HEK293 (cell line): ENCODE results near the gene KIF22.

ENCODE experiments used
- GLI2 ChIP-seq: fragments of 450-650 bp; formaldehyde crosslinking; IDR thresholded peaks from 2 replicates; pipeline ENCODE4; 2017; ENCODE audit warnings: missing biosample characterization, missing genetic modification characterization, low read depth, borderline replicate concordance
- HOXD13 ChIP-seq: sonication (generic); formaldehyde crosslinking; IDR thresholded peaks from 2 replicates; pipeline ENCODE4 v1.8.0; 2022; ENCODE audit warnings: missing genetic modification reagents, borderline replicate concordance
- MEIS1 ChIP-seq: sonication (generic); formaldehyde crosslinking; IDR thresholded peaks from 2 replicates; pipeline ENCODE4 v1.8.1; 2022; ENCODE audit warnings: missing genetic modification reagents, mild to moderate bottlenecking, borderline replicate concordance
- PRDM1 ChIP-seq: fragments of 450-650 bp; formaldehyde crosslinking; IDR thresholded peaks from 2 replicates; pipeline ENCODE4; 2016; ENCODE audit warnings: missing biosample characterization, missing genetic modification characterization
- SALL2 ChIP-seq: fragments of 450-650 bp; formaldehyde crosslinking; IDR thresholded peaks from 2 replicates; pipeline ENCODE4 v1.5.0; 2017; ENCODE audit warnings: missing biosample characterization, mild to moderate bottlenecking, missing genetic modification characterization, borderline replicate concordance
- SCRT1 ChIP-seq: fragments of 450-650 bp; formaldehyde crosslinking; IDR thresholded peaks from 2 replicates; pipeline ENCODE4 v1.5.1; 2016; ENCODE audit warnings: missing biosample characterization, missing genetic modification characterization, borderline replicate concordance
- ZBTB17 ChIP-seq: fragments of 450-650 bp; formaldehyde crosslinking; IDR thresholded peaks from 2 replicates; pipeline ENCODE4 v1.5.1; 2016; ENCODE audit warnings: missing biosample characterization, missing genetic modification characterization
- ZBTB21 ChIP-seq: fragments of 450-650 bp; formaldehyde crosslinking; IDR thresholded peaks from 2 replicates; pipeline ENCODE4 v1.5.1; 2017; ENCODE audit warnings: missing biosample characterization, missing genetic modification characterization
- ZBTB26 ChIP-seq: fragments of 450-650 bp; formaldehyde crosslinking; optimal IDR thresholded peaks from 2 replicates; pipeline ENCODE3; 2016; ENCODE audit warnings: missing biosample characterization, mild to moderate bottlenecking, missing genetic modification characterization
- ZNF121 ChIP-seq: fragments of 450-650 bp; formaldehyde crosslinking; IDR thresholded peaks from 2 replicates; pipeline ENCODE4 v1.5.1; 2016; ENCODE audit warnings: missing biosample characterization, missing genetic modification characterization
- ZNF16 ChIP-seq: fragments of 450-650 bp; formaldehyde crosslinking; IDR thresholded peaks from 2 replicates; pipeline ENCODE4 v1.5.1; 2016; ENCODE audit warnings: low read depth, missing biosample characterization, missing genetic modification characterization
- ZNF184 ChIP-seq: fragments of 450-650 bp; IDR thresholded peaks from 2 replicates; pipeline ENCODE4 v1.5.1; 2018; ENCODE audit warnings: missing biosample characterization, mild to moderate bottlenecking, missing genetic modification characterization
- ZNF223 ChIP-seq: fragments of 450-650 bp; formaldehyde crosslinking; IDR thresholded peaks from 2 replicates; pipeline ENCODE4 v1.5.1; 2016; ENCODE audit warnings: missing biosample characterization, missing genetic modification characterization
- ZNF280C ChIP-seq: fragments of 450-650 bp; formaldehyde crosslinking; IDR thresholded peaks from 2 replicates; pipeline ENCODE4 v1.5.1; 2016; ENCODE audit warnings: missing biosample characterization, missing genetic modification characterization
- ZNF280D ChIP-seq: fragments of 450-650 bp; formaldehyde crosslinking; IDR thresholded peaks from 2 replicates; pipeline ENCODE4 v1.5.1; 2016; ENCODE audit warnings: missing biosample characterization, missing genetic modification characterization
- ZNF302 ChIP-seq: fragments of 450-650 bp; formaldehyde crosslinking; IDR thresholded peaks from 2 replicates; pipeline ENCODE4 v1.5.1; 2016; ENCODE audit warnings: missing biosample characterization, missing genetic modification characterization, low read depth
- ZNF423 ChIP-seq: fragments of 450-650 bp; formaldehyde crosslinking; IDR thresholded peaks from 2 replicates; pipeline ENCODE4 v1.5.1; 2016; ENCODE audit warnings: missing biosample characterization, missing genetic modification characterization
- ZNF449 ChIP-seq: fragments of 450-650 bp; formaldehyde crosslinking; IDR thresholded peaks from 2 replicates; pipeline ENCODE4 v1.5.1; 2017; ENCODE audit warnings: missing biosample characterization, mild to moderate bottlenecking, missing genetic modification characterization, moderate library complexity
- ZNF510 ChIP-seq: fragments of 450-650 bp; formaldehyde crosslinking; IDR thresholded peaks from 2 replicates; pipeline ENCODE4 v1.5.1; 2018; ENCODE audit warnings: mild to moderate bottlenecking, missing genetic modification characterization, missing biosample characterization; ENCODE audit not compliant: insufficient replicate concordance
- ZNF555 ChIP-seq: fragments of 450-650 bp; formaldehyde crosslinking; conservative IDR thresholded peaks from 2 replicates; pipeline ENCODE4 v1.5.1; 2017; ENCODE audit warnings: missing biosample characterization, mild to moderate bottlenecking, missing genetic modification characterization, inconsistent platforms
- ZNF571 ChIP-seq: fragments of 450-650 bp; formaldehyde crosslinking; IDR thresholded peaks from 2 replicates; pipeline ENCODE4 v1.5.0; 2017; ENCODE audit warnings: missing biosample characterization, missing genetic modification characterization
- ZNF600 ChIP-seq: fragments of 450-650 bp; formaldehyde crosslinking; IDR thresholded peaks from 2 replicates; pipeline ENCODE4 v1.5.1; 2016; ENCODE audit warnings: missing biosample characterization, missing genetic modification characterization
- ZNF610 ChIP-seq: fragments of 450-650 bp; formaldehyde crosslinking; IDR thresholded peaks from 2 replicates; pipeline ENCODE4 v1.5.1; 2016; ENCODE audit warnings: missing biosample characterization, missing genetic modification characterization, borderline replicate concordance
- ZNF629 ChIP-seq: fragments of 450-650 bp; formaldehyde crosslinking; IDR thresholded peaks from 2 replicates; pipeline ENCODE4 v1.5.1; 2017; ENCODE audit warnings: missing biosample characterization, missing genetic modification characterization
- ZNF747 ChIP-seq: fragments of 450-650 bp; formaldehyde crosslinking; IDR thresholded peaks from 2 replicates; pipeline ENCODE4 v1.5.1; 2016; ENCODE audit warnings: missing biosample characterization, missing genetic modification characterization
- ZNF776 ChIP-seq: fragments of 450-650 bp; formaldehyde crosslinking; IDR thresholded peaks from 2 replicates; pipeline ENCODE4 v1.5.0; 2017; ENCODE audit warnings: missing biosample characterization, missing genetic modification characterization, borderline replicate concordance
- ZSCAN30 ChIP-seq: fragments of 450-650 bp; IDR thresholded peaks from 2 replicates; pipeline ENCODE4 v1.5.1; 2018; ENCODE audit warnings: missing biosample characterization, mild to moderate bottlenecking, missing genetic modification characterization, moderate library complexity
- TF ChIP-seq, protein P1 (sequence below): fragments of 450-650 bp; formaldehyde crosslinking; IDR thresholded peaks from 2 replicates; pipeline ENCODE4 v1.5.1; 2016; ENCODE audit warnings: missing biosample characterization, missing genetic modification characterization, borderline replicate concordance
- TF ChIP-seq, protein P2 (sequence below): fragments of 450-650 bp; formaldehyde crosslinking; IDR thresholded peaks from 2 replicates; pipeline ENCODE4 v1.5.1; 2017; ENCODE audit warnings: missing biosample characterization, missing genetic modification characterization

KIF22 gene

GRCh38 chr16:29848420-29849297, 58.1 kb downstream of the KIF22 start (continued):
- no peak for TF ChIP-seq ZNF280D
- no peak for TF ChIP-seq MEIS1 (CRISPR knock-in tag)
- peak; percentile 30; the same call in 1 of the 2 replicates for TF ChIP-seq ZBTB17 (tag by site-specific recombination)
- no peak for TF ChIP-seq ZNF423
- TF ChIP-seq GLI2 (tag by site-specific recombination) = no peak
- TF ChIP-seq SCRT1 = peak; percentile 79; the same call in 1 of the 2 replicates
- TF ChIP-seq ZBTB26 (tag by site-specific recombination) = no peak
- TF ChIP-seq ZSCAN30 = no peak
- TF ChIP-seq ZNF302 (tag by site-specific recombination) = no peak
- TF ChIP-seq ZNF280C (tag by site-specific recombination) = no peak
- TF ChIP-seq ZNF184 (tag by site-specific recombination) = no peak
- no peak for TF ChIP-seq PRDM1
- TF ChIP-seq ZNF555 (tag by site-specific recombination) = no peak
- no peak for TF ChIP-seq HOXD13 (CRISPR knock-in tag)
- TF ChIP-seq ZNF571 = no peak
- no peak for TF ChIP-seq ZBTB21 (tag by site-specific recombination)
- TF ChIP-seq, protein P1, sequence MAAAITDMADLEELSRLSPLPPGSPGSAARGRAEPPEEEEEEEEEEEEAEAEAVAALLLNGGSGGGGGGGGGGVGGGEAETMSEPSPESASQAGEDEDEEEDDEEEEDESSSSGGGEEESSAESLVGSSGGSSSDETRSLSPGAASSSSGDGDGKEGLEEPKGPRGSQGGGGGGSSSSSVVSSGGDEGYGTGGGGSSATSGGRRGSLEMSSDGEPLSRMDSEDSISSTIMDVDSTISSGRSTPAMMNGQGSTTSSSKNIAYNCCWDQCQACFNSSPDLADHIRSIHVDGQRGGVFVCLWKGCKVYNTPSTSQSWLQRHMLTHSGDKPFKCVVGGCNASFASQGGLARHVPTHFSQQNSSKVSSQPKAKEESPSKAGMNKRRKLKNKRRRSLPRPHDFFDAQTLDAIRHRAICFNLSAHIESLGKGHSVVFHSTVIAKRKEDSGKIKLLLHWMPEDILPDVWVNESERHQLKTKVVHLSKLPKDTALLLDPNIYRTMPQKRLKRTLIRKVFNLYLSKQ (tag by site-specific recombination) = no peak
- no peak for TF ChIP-seq ZNF600 (tag by site-specific recombination)
- TF ChIP-seq SALL2 (tag by site-specific recombination) = no peak
- TF ChIP-seq ZNF629 = peak; percentile 37
- TF ChIP-seq ZNF747 (tag by site-specific recombination) = no peak
- TF ChIP-seq ZNF776 (tag by site-specific recombination) = no peak
- TF ChIP-seq ZNF16 (tag by site-specific recombination) = no peak
- TF ChIP-seq ZNF510 (tag by site-specific recombination) = no peak
- no peak for TF ChIP-seq ZNF223 (tag by site-specific recombination)
- TF ChIP-seq ZNF121 = peak; percentile 96
- no peak for TF ChIP-seq ZNF449 (tag by site-specific recombination)
- TF ChIP-seq, protein P2, sequence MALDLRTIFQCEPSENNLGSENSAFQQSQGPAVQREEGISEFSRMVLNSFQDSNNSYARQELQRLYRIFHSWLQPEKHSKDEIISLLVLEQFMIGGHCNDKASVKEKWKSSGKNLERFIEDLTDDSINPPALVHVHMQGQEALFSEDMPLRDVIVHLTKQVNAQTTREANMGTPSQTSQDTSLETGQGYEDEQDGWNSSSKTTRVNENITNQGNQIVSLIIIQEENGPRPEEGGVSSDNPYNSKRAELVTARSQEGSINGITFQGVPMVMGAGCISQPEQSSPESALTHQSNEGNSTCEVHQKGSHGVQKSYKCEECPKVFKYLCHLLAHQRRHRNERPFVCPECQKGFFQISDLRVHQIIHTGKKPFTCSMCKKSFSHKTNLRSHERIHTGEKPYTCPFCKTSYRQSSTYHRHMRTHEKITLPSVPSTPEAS (tag by site-specific recombination) = no peak
- TF ChIP-seq ZNF610 = no peak
